ENCODE data around the gene EXOC8. TPM values are rescaled to one million over a fixed set of nuclear protein-coding genes. Genes with fewer than 3 reads are reported as not detected.

Gene EXOC8
- total and polyA plus RNA-seq, 9 of the 15 experiments (the other 6 are each of a cell fraction or from before 2014, with no cell fraction given) = 2.1 to 13.6 (median 7.2) TPM

- no TSS peak for BruUV-seq (replicated peaks)
- peak overlapping the region; percentile 29 for H3K4me2 ChIP-seq (ENCODE audit: insufficient read depth, low read length)
- DNase-seq (ENCODE audit: extremely low read depth in 1 of 4, low spot score in 3 of 4) = no peak
- no peak for ATAC-seq
- 0 out of 2 replicates have a peak, but pooled peaks have one; percentile 9 for TF ChIP-seq DEAF1 (CRISPR knock-in tag; IDR thresholded peaks at IDR 0.05)
- no peak for TF ChIP-seq ZNF398 (CRISPR knock-in tag; IDR thresholded peaks at IDR 0.05)
- peak; percentile 15 to 59; a peak in 3 of 4 replicates for TF ChIP-seq KDM1A (IDR thresholded peaks at IDR 0.05)
- TF ChIP-seq SOX6 (IDR thresholded peaks at IDR 0.05) = 0 out of 2 replicates have a peak, but pooled peaks have one; percentile 35
- intact Hi-C loops (cut with micrococcal nuclease) = loop anchor here (2.0 to 10.0 kb wide), 2 partner anchors 93 to 349 kb away; partner anchors contain the start of gene GNPAT
- no peak for FAIRE-seq
- no peak overlapping the region for H2AFZ ChIP-seq (ENCODE audit: low read depth, low read length)
- in situ Hi-C loops (cut with MboI) = no loop called here
- H3K9me1 ChIP-seq (ENCODE audit: control insufficient read depth, insufficient read depth, low read length) = no peaks in the 10 kb centered on the region
- no peak overlapping the region for H3K27ac ChIP-seq (ENCODE audit: extremely low read depth, low read depth, low read length)
- H3K9me3 ChIP-seq (replicated peaks; ENCODE audit: control insufficient read depth, insufficient read depth, low read depth, low read length) = no peaks in the 10 kb centered on the region
- peaks cover 15% of the 10 kb centered on the region for H4K20me1 ChIP-seq (replicated peaks; ENCODE audit: control insufficient read depth, insufficient read depth, low read length)
- no peaks in the 10 kb centered on the region for H3K27me3 ChIP-seq (ENCODE audit: control insufficient read depth in 2 of 2, insufficient read depth in 2 of 2, low read length in 2 of 2)
- no peak overlapping the region for H3K9ac ChIP-seq (ENCODE audit: insufficient read depth in 1 of 2, low read depth in 2 of 2, low read length in 2 of 2)
- H3K36me3 ChIP-seq (ENCODE audit: control insufficient read depth, insufficient read depth, low read length) = peaks cover 11% of the 10 kb centered on the region
- peak overlapping the region; percentile 12; the same call in 1 of the 2 replicates for H3K4me3 ChIP-seq
- H3K4me1 ChIP-seq (replicated peaks in 1 of 2; ENCODE audit: control insufficient read depth in 2 of 2, insufficient read depth in 2 of 2, low read length in 2 of 2) = peaks cover 17 to 23% of the 10 kb centered on the region in 2 experiments; a peak in 4 of 5 replicates
- peaks cover 62% of the 10 kb centered on the region for H3K79me2 ChIP-seq (ENCODE audit: control insufficient read depth, insufficient read depth, low read length)
- ChIA-PET POLR2A (interaction anchor here (0.7 to 3.2 kb wide), 4 partner anchors 9 to 23 kb away, joined by 3 to 17 read pairs (median 4); no protein-coding TSS in a partner anchor), CTCF (ENCODE audit: low intra/inter-chr PET ratio) (no interaction called here)
- WGBS (ENCODE audit: insufficient coverage, low coverage, missing lambda C conversion rate) = 40% methylated on average over 1 of the region's 1 CpG
Measured at GRCh38 chr1:231334079-231334666, 3.5 kb downstream of the EXOC8 start.
